Islet precursor cell (in vitro differentiated cells): ENCODE results near the gene SLC44A5.
"Not testable (repeated sequence)": the region's sequence is repeated elsewhere in the genome, so short reads cannot be mapped to it uniquely, and the experiment has no call there.

Source experiments
- DNase-seq: peaks from one replicate; pipeline ENCODE4 v3.0.0-alpha.2; 2018

Gene SLC44A5

GRCh38 chr1:75263616-75264015 is 347.3 kb downstream of the SLC44A5 start:
- not testable (repeated sequence) for DNase-seq

- not testable (repeated sequence) for DNase-seq
These were observed 349.0 kb downstream of the SLC44A5 start for GRCh38 chr1:75261946-75262345.

GRCh38 chr1:75258351-75258750 is 352.6 kb downstream of the SLC44A5 start:
- DNase-seq = no peak

GRCh38 chr1:75257424-75257823 is 353.5 kb downstream of the SLC44A5 start:
- DNase-seq = peak; percentile 64

- not testable (repeated sequence) for DNase-seq
These were observed 360.8 kb downstream of the SLC44A5 start for GRCh38 chr1:75250114-75250513.

GRCh38 chr1:75245239-75245638 is 365.7 kb downstream of the SLC44A5 start:
- DNase-seq = no peak

- DNase-seq = no peak
These were observed 367.8 kb downstream of the SLC44A5 start for GRCh38 chr1:75243124-75243523.

- DNase-seq = no peak
These were observed 373.6 kb downstream of the SLC44A5 start for GRCh38 chr1:75237316-75237715.

GRCh38 chr1:75234562-75234961 is 376.4 kb downstream of the SLC44A5 start:
- no peak for DNase-seq

- no peak for DNase-seq
These were observed 377.5 kb downstream of the SLC44A5 start for GRCh38 chr1:75233302-75233929.

- no peak for DNase-seq
These were observed 390.8 kb downstream of the SLC44A5 start for GRCh38 chr1:75220072-75220471.

GRCh38 chr1:75214017-75214416 is 396.9 kb downstream of the SLC44A5 start:
- no peak for DNase-seq

GRCh38 chr1:75211648-75212047 is 399.3 kb downstream of the SLC44A5 start:
- DNase-seq = no peak

GRCh38 chr1:75208862-75209261 is 402.1 kb downstream of the SLC44A5 start:
- no peak for DNase-seq

GRCh38 chr1:75203415-75204277 is 407.3 kb downstream of the SLC44A5 start:
- no peak for DNase-seq

- DNase-seq = no peak
These were observed 408.2 kb downstream of the SLC44A5 start for GRCh38 chr1:75202751-75203150.

GRCh38 chr1:75198761-75199160 is 412.2 kb downstream of the SLC44A5 start:
- no peak for DNase-seq

GRCh38 chr1:75198163-75198562 is 412.8 kb downstream of the SLC44A5 start:
- DNase-seq = no peak

GRCh38 chr1:75188892-75189291 is 422.0 kb downstream of the SLC44A5 start:
- no peak for DNase-seq

GRCh38 chr1:75181214-75181955 is 429.5 kb downstream of the SLC44A5 start:
- DNase-seq = not testable (repeated sequence)

GRCh38 chr1:75174031-75174760 is 436.7 kb downstream of the SLC44A5 start:
- DNase-seq = no peak

- DNase-seq = no peak
These were observed 438.4 kb downstream of the SLC44A5 start for GRCh38 chr1:75172556-75172955.

- no peak for DNase-seq
These were observed 439.0 kb downstream of the SLC44A5 start for GRCh38 chr1:75171876-75172275.
